ENCODE measurements around the gene RRAD.
"Not testable (repeated sequence)": the region's sequence is repeated elsewhere in the genome, so short reads cannot be mapped to it uniquely, and the experiment has no call there.

RRAD gene

DNA sequence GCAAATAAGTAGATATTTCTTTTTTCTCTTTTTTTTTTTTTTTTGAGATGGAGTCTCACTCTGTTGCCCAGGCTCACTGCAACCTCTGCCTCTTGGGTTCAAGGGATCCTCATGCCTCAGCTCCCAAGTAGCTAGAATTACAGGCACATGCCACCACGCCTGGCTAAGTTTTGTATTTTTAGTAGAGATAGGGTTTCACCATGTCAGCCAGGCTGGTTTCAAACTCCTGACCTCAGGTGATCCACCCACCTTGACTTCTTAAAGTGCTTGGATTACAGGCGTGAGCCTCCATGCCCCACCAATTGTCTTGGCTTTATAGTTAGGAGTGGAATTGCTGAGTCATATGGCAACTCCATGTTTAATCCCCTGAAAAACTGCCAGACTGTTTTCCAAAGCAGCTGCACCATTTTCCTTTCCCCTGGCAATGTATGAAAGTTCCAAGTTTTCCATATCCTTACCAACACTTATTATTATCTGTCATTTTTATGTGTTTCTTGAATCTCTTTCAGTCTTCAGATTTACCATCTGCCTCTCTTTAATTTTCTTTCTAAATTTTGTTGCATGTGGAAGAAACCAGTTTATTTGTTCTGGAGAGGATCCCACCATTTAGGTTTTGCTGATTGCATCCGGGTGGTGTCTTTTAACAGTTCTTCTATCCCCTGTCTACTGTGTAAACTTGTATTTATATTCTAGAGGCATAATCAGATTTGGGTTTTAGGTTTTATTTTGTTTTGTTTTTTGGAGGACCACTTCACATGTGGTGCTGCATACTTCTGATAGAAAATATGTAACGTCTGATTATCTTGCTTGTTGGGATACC is 25.8 kb upstream of the RRAD start:
- no peak overlapping the region for H3K4me3 ChIP-seq (ENCODE audit: low read depth, low read length)

DNA sequence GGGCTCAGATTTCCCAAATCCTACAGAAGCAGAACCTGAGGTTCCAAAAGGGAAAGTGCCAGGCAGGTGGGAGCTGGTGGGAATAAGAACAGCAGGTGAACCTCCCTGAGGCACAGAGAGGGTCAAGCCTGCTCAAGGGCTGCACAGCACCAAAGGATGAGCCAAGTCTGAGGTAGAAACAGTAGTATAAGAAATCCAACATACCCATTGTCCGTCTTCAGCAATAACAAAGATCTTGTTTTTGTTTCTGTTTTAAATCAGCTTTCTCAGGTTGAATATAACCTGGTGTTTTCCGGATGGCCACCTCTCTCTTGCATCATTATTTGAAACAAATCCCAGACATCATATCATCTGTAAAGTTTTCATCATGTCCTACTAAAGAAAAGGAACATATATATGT is 25.1 kb upstream of the RRAD start:
- no peak overlapping the region for H3K4me3 ChIP-seq (ENCODE audit: low read depth, low read length)

- no peak overlapping the region for H3K4me3 ChIP-seq (ENCODE audit: low read depth, low read length)
These were observed 24.1 kb upstream of the RRAD start for GRCh38 chr16:66949472-66949871.

- H3K4me3 ChIP-seq (ENCODE audit: low read depth, low read length), result no peak overlapping the region
These were observed 23.5 kb upstream of the RRAD start for GRCh38 chr16:66948837-66949225.

GRCh38 chr16:66948134-66948836 is 22.9 kb upstream of the RRAD start:
- no peak overlapping the region for H3K4me3 ChIP-seq (ENCODE audit: low read depth, low read length)

- H3K4me3 ChIP-seq (ENCODE audit: low read depth, low read length), result no peak overlapping the region
These were observed 22.1 kb upstream of the RRAD start for GRCh38 chr16:66947302-66948065.

- no peak overlapping the region for H3K4me3 ChIP-seq (ENCODE audit: low read depth, low read length)
These were observed 21.6 kb upstream of the RRAD start for GRCh38 chr16:66946974-66947301.

DNA sequence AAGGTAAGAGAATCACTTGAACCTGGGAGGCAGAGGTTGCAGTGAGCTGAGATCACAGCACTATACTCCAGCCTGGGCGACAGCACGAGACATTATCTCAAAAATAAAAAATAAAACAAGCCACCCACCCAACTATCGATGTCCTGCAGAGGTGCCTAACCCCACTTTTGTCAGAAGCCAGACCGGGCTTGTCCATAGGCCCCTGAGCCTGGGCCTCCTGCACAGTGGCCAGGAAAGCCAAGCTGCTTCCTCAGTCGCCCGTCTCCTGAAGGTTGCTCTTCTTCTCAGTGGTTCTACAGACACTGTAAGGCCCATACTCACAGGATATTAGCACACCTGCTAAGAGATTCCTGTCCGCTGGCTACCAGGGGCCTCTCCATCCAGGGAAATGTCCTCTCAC is 21.2 kb upstream of the RRAD start:
- H3K4me3 ChIP-seq (ENCODE audit: low read depth, low read length), result no peak overlapping the region

- no peak overlapping the region for H3K4me3 ChIP-seq (ENCODE audit: low read depth, low read length)
These were observed 20.6 kb upstream of the RRAD start for GRCh38 chr16:66945939-66946338.

DNA sequence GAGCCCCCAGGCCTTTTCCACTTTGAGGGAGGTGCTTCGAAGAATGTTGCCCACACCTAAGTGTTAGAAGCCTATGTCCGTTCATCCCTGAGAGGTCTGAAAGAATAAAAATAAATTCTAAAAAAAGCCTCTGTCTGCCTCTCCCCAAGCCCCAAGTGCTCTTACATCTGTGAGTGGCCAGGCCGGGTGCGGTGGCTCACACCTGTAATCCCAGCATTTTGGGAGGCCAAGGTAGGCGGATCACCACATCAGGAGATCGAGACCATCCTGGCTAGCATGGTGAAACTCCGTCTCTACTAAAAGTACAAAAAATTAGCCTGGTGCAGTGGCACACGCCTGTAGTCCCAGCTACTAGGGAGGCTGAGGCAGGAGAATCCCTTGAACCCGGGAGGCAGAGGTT is 19.6 kb upstream of the RRAD start:
- H3K4me3 ChIP-seq (ENCODE audit: low read depth, low read length), result not testable (repeated sequence)

DNA sequence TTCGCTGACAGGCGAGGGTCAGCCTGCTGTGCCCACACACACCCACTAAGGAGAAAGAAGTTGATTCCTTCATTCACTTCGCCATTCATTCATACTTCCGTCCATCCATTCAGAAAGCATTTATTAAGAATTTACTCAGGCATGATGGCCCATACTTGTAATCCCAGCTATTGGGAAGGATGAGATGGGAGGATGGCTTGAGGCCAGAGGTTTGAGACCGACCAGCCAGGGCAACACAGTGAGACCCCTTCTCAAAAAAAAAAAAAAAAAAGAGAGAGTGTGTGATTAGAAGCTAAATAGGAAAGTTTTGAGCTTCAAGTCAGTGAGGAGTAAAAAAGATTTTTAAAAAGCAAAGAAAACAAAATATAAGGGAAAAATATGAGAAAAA is 18.7 kb upstream of the RRAD start:
- no peak overlapping the region for H3K4me3 ChIP-seq (ENCODE audit: low read depth, low read length)

- H3K4me3 ChIP-seq (ENCODE audit: low read depth, low read length), result no peak overlapping the region
These were observed 18.2 kb upstream of the RRAD start for GRCh38 chr16:66943426-66944053.

- H3K4me3 ChIP-seq (ENCODE audit: low read depth, low read length), result no peak overlapping the region
These were observed 17.6 kb upstream of the RRAD start for GRCh38 chr16:66942981-66943380.

- H3K4me3 ChIP-seq (ENCODE audit: low read depth, low read length), result no peak overlapping the region
These were observed 14.9 kb upstream of the RRAD start for GRCh38 chr16:66940236-66940635.

DNA sequence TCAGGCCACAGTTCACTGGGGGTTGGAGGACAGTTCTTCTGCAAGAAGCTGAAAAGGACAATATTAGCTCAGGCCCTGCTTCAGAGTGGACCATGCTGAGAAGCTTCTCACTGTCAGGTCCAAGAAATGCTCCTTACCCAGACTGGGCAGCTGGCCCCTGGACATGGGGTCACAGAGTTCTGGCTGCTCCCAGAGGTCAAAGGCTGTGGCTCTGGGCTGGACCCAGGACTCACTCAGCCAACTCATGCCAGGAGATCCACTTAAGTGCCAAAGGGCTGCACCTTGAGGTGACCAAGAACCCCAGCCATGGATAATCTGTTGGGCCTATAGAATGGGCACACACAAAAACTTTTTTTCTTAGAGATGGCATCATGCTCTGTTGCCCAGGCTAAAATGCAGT is 14.0 kb upstream of the RRAD start:
- H3K4me3 ChIP-seq (ENCODE audit: low read depth, low read length), result no peak overlapping the region

GRCh38 chr16:66937725-66938337 is 12.5 kb upstream of the RRAD start:
- H3K4me3 ChIP-seq (ENCODE audit: low read depth, low read length), result no peak overlapping the region

GRCh38 chr16:66936889-66937554 is 11.7 kb upstream of the RRAD start:
- no peak overlapping the region for H3K4me3 ChIP-seq (ENCODE audit: low read depth, low read length)

GRCh38 chr16:66936462-66936861 is 11.1 kb upstream of the RRAD start:
- no peak overlapping the region for H3K4me3 ChIP-seq (ENCODE audit: low read depth, low read length)

DNA sequence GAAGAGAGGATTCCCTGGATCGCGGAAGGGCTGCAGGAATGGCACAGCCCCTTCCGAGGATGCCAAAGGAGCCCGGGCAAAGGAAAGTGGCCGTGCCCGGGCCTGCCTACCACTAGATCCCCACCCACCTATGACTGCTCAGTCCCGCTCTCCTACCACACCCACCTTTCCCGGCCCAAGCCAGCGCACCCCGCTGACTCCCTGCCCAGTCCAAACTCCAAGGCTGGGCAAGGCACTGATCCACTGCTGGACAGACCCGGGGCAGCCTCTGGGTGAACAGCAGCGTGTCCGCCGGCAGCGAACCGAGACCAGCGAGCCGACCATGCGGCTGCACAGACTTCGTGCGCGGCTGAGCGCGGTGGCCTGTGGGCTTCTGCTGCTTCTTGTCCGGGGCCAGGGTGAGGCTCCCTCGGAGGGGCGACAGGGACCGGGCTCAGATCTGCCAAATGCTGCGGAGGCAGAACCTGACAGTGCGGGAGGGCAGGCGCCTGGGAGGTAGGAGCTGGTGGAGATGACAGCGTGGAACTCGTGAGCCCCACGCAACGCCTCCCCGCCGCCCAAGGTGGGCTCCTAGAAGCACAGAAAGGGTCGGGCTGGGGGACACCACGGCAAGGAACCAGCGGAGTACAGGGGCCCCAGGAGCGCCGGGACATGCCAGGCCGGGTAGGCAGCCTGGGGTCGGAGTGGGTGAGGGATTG is 10.1 kb upstream of the RRAD start, which contains the start of gene CES2:
TSS of gene CES2 (plus strand) at position 203 of the 698 bp plus-strand sequence. CDS start at position 323, 120 bp downstream.
- peak within 1 kb of the TSS; percentile 92 for H3K4me3 ChIP-seq (ENCODE audit: low read depth, low read length)

- peak overlapping the region; percentile 92 for H3K4me3 ChIP-seq (ENCODE audit: low read depth, low read length)
These were observed 9.5 kb upstream of the RRAD start for GRCh38 chr16:66934839-66935313.

All from iPS-11a (cell line).